MM.1S (cell line): ENCODE measurements around the gene RABGEF1.
"Not testable (repeated sequence)": the region's sequence is repeated elsewhere in the genome, so short reads cannot be mapped to it uniquely, and the experiment has no call there.

Experiments
- EZH2phosphoT487 ChIP-seq: fragments of 300-600 bp; sonication (generic); IDR thresholded peaks from 2 replicates; pipeline ENCODE4 v1.6.1; 2018; ENCODE audit warnings: antibody characterized with exemption, low read length
- TF ChIP-seq, protein P1 (sequence below): fragments of 300-600 bp; sonication (generic); IDR thresholded peaks from 2 replicates; pipeline ENCODE4 v1.5.1; 2016; ENCODE audit warnings: antibody characterized with exemption, low read length, mixed read lengths

DNA sequence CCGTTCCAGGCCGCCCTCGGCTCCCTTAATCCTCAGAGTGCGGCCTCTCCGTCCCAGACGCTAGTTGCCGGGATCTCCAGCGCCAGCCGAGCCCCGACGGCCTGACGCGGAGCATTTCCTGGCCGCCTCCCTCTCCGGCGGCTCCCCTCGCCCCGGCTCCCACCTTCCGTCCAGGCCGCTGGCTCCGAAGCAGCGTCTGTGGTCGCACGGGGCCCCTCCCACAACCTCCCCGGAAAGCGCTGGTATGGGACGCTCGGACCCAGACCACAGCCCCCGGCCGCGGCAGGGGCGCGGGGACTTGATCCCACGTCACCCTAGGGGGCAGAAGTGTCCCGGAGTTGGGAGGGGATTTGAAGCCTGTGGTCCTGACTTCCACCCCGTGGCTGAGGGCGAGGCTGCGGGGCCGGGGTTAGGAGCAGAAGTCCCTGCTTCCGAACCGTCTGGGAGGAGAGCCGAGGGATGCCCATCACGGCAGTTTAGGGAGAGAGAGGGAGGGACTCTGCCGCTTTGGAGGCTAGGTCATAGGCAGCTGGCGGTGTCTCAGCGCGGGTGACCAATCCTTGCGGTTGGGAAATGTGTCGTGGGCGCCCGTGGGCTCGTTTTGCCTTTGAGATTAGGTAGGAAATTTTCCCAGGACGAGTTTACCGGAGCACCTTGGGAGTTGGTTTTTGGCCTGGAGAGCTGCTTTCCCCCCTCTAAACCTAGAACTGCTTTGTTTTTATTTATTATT, 612 bp downstream of the RABGEF1 start:
- not testable (repeated sequence) for TF ChIP-seq EZH2phosphoT487
- TF ChIP-seq, protein P1, sequence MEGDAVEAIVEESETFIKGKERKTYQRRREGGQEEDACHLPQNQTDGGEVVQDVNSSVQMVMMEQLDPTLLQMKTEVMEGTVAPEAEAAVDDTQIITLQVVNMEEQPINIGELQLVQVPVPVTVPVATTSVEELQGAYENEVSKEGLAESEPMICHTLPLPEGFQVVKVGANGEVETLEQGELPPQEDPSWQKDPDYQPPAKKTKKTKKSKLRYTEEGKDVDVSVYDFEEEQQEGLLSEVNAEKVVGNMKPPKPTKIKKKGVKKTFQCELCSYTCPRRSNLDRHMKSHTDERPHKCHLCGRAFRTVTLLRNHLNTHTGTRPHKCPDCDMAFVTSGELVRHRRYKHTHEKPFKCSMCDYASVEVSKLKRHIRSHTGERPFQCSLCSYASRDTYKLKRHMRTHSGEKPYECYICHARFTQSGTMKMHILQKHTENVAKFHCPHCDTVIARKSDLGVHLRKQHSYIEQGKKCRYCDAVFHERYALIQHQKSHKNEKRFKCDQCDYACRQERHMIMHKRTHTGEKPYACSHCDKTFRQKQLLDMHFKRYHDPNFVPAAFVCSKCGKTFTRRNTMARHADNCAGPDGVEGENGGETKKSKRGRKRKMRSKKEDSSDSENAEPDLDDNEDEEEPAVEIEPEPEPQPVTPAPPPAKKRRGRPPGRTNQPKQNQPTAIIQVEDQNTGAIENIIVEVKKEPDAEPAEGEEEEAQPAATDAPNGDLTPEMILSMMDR = 0 out of 2 replicates have a peak, but pooled peaks have one; percentile 8
